NCI-H526 (cell line): ENCODE results near the gene ZCCHC14.
A peak's percentile ranks its signal among the peaks of the same experiment; 100 is the strongest.
"Not testable (repeated sequence)": the region's sequence is repeated elsewhere in the genome, so short reads cannot be mapped to it uniquely, and the experiment has no call there.

Experiments used
- DNase-seq, 2 experiments: peaks; one replicate each; lab custom pipeline; 2025; lab: John Stamatoyannopoulos, UW

ZCCHC14 gene

DNA sequence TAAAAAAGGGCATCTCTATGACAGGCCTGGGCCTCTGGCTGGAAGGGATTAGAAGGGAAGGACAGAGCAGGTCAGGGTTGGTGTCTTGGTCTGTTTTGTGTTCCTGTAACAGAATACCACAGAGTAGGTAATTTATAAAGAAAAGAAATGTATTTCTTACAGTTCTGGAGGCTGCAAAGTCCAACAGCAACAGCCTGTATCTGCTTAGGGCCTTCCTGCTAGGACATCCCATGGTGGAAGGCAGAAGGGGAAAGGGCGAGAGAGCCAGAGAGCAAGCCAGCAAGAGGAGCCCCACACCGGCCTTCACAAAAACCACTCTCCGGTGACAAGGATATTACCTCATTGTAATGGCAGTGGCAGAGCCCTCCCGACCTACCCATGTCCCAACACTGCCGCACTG, 11.1 kb downstream of the ZCCHC14 start:
- DNase-seq: not testable (repeated sequence)

DNA sequence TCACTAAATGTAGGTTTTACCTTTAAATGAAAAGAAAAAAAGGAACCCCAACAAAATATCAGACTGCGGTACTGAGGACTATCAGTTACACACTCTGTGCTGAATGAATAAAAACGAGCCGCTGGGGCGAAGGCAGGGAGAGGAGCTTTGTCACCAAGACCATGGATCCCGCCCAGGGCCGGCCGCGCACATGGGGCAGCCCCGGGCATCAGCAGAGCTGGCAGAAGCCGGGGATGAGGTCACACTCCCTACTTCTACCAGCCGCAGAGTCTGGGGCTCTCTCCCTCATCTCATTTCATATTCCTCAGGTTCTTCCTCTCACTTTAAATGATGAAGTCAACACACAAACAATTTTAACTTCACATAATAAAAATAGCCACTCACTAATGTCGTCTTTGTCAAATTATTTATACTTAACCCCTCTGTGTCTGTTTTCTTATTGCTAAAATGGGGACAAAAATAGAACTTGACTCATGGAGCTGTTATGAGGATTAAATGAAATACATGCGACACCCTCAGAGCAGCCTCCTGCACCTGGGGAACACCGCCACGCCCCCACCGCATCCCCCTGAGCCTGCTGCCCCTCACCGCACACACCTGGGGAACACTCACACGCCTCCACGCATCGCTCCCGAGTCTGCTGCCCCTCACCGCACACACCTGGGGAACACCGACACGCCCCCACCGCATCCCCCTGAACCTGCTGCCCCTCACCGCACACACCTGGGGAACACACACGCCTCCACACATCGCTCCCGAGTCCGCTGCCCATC, 15.4 kb downstream of the ZCCHC14 start:
- not testable (repeated sequence) for DNase-seq

DNA sequence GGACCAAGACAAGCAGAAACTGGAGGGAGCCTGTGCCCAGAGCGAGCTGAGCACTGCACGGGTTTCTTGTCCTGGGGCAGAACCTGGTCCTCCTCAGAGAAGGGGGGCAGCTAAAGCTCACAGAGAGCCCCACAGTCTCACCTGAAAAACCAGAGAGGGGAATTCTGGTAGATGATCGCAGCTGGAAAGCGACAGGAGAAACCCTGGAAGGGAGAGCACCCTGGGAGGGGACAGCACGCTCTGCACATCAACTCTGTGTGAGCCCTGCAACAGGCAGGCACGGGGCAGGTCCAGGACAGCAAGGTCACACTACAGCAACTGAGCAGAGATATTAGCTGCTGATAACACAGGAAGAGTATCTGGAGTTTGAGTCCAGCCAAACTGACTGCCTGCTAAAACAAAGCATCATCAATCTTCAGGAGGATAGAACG, 18.2 kb downstream of the ZCCHC14 start:
- DNase-seq: no peak

DNA sequence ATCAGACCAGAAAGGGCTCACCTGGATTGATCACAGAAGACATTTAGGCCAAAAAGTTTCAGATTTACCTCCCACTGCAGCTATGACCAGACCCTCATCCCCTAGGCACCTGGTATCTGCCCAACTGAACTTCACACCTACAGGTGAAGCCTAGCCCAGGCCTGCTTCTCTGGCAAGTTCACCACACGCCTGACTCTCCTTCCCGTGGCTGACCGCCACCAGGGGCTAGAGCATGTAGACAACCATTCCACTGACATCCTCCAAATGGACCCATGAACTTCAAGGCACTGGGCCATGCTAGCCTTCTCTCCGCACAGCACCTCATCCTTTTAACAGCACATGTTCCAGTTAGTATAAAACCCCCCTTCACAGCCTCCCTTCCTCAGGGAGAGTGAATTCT, 18.8 kb downstream of the ZCCHC14 start:
- DNase-seq: no peak

DNA sequence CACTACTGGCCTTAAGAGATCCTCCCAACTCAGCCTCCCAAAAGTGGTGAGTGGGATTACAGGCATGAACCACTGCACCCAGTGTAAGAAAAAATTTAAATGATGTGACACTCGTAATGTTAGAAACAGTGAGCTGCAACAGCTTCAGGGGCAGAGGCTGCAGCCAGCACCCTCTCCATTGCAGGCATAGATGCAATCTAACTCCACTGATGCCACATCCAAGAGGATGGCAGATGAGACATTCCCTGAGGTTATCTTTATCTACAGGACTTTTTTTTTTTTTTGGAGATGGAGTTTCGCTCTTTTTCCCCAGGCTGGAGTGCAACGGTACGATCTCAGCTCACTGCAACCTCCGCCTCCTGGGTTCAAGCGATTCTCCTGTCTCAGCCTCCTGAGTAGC, 19.9 kb downstream of the ZCCHC14 start:
- no peak for DNase-seq

DNA sequence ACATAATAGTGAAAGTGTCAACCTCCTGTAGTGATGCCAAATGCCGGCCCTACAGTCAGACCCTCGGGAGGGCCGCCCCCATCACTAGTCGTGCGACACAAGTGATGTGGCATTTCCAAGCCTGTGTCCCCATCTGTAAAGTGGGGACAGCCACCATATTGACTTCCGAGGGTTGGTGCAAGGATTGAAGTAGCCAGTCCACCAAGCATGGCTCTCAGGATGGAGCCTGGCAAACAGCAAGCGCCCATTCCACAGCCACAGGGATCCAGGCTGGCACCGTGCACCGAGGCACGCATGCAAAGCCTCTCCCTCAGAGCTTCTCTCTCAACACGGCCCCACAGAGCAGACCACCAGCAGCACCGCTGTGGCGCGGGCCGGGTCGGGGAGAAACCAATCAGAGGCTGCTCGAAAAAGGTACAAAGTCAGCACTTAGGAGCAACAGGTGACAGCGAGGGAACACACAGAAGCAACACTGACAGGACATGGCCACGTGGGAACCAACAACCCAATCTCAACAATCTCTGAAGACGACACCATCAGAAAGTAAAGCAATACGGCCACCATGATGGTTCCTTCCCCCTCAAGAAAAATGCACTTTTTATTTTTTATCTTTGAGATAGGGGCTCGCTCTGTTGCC, 20.6 kb downstream of the ZCCHC14 start:
- no peak for DNase-seq

DNA sequence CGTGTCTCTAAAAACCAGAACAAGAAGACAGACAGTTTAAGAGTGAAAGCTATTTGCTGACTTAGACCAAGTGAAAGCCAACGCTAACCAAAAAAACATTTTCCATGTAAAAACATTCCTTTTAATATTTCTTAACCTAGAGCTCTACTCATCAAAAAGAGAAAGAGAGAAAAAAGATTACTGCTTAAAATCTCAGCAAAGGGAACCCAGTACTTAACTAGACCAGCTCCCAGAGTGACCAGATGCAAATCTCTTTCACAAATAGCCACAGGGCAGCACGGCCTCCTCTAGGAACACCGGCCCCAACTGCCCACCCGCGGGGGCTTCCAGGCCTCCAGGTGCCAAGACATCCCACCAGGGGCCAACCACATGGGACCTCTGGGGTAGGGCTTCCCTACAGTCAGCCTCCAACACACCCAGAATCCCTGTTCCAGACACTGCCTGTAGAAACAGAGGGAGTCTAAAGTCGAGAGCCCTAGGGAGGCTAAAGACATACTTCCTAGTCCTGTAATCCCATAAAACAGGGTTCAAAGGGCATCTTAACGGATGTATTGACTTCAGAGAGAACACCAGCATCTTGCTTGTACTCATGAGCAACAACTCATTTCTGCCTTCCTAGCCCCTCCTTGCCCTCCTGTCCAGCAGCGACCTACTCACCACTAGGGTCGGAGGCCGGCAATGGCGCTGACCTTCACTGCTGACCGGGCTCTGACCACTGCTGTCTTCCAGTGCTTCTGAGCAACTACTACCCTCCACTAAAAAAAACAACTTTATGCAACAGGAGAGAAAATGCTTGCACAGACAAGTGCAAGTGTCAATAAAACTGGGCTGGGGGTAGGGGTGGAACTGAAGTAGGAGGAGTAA, 21.3 kb downstream of the ZCCHC14 start:
- no peak for DNase-seq

DNA sequence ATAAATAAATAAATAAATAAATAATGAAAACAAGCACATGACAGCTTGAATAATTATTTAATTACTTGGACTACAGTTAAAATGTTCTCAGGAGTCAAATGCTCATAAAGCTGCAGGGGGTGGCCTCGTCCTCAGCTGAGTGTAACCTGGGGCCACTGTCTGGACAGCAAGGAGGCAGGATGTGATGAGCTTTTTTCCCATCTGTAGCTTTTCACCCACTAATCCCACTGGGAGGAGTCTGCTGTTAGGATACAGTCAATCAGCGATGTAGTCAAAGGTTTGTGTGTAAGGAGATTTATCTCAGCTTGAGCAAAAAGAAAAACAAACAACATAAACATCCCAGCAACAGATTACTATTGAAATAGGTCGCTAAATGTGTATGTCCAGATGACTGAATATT, 22.5 kb downstream of the ZCCHC14 start:
- DNase-seq: no peak

DNA sequence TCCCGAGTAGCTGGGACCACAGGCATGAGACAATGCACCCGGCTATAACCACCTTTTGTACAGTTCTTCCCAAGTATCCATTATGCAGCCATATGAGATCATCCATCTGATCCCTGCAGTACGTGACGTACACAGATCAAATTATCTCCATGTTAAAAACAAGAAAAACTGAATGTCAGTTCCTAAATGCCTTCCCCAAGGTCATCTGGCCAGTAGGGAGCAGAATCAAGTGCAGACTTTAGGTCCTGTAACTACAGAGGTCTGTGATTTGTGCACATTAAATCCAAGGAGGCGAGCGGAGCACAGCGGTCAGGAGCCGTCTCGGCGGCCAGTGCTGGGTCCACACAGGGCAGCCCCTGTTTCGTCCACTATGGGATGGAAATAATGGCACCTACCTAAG, 23.7 kb downstream of the ZCCHC14 start:
- DNase-seq: no peak

DNA sequence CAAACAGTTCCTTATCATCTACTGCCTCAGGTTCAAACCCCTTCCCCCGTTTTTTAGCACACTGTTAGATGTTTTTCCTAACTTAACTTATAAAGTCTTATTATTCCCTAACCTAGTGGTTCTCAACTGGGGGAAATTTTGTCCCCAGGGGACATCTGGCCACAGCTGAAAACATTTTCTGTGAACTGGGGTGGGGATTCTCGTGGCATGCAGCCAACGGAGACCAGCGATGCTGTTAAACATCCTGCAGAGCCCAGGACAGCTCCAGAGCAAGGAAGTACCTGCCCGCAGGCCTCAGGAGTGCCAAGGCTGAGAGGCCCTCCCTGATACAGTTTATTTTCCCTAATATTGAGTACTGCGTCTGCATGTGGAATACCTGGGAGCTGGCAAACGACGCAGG, 24.3 kb downstream of the ZCCHC14 start:
- DNase-seq: no peak

DNA sequence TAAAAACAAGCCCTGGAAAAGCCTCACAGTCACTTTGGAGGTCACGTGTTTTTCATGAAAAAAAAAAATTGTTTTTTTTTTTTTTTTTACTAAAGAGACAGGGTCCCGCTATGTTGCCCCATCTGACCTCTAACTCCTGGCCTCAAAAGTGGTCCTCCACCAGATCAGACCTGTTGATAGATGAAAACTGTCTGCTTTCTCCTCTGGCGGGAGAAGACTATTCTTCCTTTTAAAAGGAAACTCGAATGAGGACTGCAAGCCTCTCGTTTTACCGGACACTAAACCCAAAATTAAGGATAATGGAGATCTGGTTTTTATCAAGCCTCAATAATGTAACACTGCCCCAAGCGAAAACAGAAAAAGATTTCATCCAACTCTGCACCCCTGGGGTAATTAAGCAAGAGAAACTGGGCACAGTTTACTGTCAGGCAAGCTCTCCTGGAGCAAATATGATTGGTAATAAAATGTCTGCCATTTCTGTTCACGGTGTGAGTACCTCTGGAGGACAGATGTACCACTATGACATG, 25.8 kb downstream of the ZCCHC14 start:
- DNase-seq: no peak

DNA sequence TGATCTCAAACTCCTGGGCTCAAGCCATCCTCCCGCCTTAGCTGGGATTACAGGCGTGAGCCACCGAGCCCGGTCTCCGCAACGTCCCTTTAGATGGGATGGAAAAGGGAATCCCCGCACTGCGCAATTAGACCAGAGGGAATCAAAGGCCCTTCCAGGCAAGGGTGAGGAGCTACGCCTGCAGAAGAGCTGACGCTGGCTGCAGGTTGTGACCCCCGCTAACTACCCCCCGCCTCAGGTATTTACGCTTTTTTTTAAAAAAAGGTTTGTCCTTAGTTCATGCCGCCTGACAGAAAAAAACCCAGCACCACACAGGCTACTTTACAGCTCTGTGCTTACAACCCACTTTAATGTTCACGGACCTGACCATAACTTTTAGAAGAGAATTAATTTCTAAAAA, 26.9 kb downstream of the ZCCHC14 start:
- no peak for DNase-seq

DNA sequence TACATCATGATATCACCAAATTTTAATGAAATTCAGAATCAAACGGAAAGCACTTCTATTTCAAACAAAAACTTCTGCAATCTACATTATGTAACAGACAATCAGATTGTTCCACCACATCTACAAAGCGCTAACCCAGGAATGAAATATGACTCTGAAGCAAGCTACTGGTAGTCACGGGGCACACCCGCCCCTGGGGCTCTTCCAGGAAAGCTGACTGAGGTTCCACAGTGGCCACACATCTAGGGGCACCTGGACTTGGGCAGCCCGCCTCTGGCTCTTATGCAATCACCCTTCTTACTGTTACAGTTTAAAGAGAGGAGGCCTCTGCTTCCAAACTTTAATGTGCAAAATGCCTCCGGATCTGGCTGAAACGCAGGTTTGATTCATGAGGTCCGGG, 27.5 kb downstream of the ZCCHC14 start:
- DNase-seq: peak in 1 of 2 experiments; percentile 24

DNA sequence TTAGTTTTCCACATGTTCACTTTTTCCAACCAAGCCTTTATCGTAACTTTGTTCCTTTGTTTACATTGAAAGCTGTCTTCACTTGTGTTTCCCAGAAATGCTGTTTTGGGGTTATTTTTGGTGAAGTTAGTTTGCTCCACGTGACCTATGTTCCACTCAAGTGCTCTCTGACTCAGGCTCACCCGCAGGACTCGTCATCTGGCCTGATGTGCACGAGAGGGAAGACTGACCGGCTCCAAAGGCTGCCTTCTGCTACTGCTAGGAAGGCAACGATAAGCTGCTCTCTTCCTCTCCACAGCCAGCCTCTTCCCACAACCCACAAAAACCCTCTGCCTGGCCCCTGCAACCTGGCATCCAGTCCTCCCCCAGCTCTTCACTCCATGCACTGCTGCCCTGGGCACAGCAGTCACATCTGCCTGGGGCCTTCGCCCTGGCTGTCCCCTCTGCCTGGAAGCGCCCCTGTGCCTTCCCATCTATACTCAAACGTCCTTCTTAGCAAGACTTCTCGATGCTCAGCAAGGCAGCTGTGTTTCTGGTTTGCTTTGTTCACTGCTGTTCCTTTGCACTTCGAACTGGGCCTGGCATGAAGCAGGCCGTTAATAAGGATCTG, 28.0 kb downstream of the ZCCHC14 start:
- DNase-seq: no peak

DNA sequence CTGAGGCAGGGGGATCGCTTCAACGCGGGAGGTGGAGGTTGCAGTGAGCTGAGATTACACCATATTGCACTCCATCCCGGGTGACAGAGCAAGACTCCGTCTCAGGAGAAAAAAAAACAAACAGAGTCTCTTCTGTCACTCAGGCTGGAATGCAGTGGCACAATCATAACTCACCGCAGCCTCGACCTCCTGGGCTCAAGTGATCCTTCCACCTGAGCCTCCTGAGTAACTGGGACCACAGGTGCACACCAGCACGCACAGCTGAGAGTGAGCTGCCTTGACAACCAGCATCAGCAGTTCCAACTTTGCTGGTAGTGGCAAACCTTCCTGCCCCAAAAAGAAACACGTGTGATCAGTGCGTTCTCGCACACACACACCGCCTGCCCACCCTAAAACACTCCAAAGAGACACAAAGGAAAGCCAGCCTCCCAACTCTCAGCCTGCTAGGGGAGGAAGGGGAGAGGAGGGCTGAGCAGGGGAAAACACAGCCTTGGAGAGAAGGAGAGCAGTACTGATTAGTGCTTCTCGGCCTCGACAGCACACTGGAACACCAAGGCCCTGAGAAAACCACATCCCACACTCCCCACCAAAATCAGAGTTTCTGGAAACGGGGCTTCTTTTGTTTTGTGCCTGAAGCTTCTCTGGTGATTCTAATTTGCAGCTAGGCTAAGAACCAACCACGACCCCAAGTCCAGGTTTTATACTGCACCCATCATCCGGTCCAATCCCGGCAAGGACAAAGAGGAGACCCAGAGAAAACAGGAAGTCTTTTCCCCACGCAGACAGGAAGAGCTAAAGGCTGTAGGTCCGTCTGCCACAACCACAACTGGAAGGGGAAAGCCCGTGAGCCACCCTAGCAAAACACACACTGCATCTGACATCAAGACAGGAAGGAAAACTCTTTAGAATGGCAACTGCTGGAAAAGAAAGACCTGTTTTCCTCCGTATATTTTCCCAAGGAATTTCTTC, 28.8 kb downstream of the ZCCHC14 start:
- DNase-seq: no peak

DNA sequence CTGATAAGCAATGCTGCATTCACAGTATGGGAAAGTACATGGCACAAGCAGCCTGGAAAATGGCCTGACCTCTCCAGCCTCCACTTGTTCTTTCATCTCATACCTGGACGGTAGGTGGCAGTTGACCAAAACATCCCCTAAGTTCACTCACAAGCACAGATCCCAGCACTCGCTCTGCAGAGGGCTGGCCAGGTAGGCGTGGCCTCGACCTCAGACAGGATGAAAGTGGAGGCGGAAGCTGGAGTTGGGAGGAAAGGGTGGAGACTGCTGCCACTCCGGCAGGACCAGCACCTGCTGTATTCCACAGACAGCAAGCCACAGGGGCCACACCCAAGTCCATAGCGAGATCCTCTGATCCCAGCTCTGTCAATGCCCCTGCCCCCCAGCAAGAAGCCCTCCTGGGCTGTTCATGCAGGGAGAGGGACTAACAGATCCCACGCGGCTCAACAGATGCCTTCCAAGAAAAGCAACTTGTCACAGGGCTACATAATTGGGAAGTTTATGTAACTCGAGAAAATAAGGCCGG, 31.3 kb downstream of the ZCCHC14 start:
- peak; percentile 94 to 95 for DNase-seq

DNA sequence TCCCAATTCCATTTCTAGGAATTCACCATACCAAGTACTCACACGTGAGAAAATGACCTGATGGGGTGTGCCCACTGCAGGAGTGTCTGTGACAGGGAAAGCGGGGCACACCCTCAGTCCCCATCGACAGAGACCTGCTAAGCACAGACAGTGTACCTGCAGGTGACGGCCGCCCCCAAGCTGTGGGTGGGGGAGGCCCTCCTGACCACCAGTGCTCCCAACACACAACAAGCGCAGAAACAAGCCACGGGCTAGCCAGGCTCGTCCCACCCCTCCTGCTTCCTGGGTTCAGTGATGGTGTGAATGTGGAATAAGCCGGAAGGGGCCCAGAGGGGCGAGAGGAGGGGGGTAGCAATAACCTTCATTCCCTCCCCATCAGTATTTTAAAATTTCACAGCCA, 31.9 kb downstream of the ZCCHC14 start:
- DNase-seq: no peak

DNA sequence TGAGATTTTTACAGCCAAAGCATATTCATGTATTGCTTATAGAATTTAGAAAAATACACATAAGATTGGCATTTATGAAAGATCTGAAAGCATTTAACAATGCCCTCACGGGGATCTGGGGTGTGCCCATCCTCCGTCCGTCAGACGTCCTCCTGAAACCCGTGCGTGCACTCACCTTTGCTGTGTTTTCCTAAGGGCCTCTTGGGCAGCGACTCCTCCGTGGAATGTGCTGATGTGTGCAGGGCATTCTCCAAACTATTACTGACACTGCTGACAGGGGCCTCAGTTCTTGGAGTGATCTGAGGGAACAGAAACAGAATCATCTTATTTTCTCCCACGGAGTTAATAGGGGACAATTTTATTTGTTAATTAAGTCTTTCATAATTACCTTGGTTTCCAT, 33.0 kb downstream of the ZCCHC14 start:
- DNase-seq: no peak

DNA sequence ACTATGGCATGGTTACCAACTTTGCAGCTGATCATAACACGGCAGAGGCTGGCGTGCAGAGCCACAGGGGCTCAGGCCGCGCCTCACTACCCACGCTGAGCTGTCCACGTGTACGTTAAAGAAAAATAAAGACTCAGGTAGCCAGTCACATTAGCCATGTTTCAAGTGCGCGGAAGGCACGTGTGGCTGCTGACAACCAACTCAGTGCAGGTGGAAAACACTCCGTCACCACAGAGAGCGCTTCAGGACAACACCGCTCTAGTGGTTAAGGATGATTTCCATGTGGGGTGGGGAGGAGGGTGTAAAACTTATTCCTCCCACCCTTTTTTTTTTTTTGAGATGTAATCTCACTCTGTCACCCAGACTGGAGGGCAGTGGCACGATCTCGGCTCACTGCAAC, 33.8 kb downstream of the ZCCHC14 start:
- DNase-seq: no peak

DNA sequence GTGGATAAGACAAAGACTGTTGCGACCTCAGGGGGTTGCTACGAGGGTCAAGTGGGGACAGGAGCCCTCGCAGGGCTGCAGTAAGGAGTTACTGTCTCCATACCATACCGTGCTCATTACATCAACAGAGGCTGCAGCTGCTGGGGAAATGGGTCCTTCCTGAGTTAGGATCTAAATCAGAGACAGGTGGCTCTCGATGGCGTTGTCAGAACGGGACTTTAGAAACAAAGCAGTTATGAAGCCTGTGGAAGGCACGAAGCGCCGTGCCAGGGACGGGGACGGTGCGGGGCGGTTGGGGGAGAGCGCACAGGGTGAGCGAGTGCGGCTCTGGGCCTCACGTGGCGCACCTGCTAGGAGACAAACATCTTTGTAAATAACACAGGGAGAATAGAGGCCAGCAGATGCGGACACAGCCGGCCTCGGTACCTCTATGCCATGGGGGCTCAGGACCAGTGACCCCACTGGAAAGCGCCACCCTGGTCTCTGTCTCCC, 34.4 kb downstream of the ZCCHC14 start:
- DNase-seq: no peak
